ENCODE results near the gene GRIP1.

The GRIP1 gene

DNA sequence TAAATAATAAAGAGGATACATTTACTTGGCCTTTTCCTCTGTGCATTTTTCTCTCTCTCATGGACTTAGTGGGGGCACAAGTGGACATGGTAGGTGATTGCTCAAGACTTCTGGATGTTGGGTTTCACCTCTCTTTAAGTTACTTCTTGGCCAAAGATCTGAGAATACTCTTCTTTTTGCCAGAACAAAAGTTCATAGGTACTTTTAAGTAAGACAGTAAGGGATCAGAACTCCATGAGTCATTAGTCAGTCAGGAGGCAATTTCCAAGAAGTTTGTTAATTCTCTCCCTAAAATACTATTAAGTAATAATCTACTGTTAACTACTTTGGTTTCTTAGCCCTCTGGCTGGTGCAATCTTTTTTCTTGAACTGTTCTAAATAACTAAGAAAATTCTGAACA is 84.2 kb downstream of the GRIP1 start:
- no peak for DNase-seq

DNA sequence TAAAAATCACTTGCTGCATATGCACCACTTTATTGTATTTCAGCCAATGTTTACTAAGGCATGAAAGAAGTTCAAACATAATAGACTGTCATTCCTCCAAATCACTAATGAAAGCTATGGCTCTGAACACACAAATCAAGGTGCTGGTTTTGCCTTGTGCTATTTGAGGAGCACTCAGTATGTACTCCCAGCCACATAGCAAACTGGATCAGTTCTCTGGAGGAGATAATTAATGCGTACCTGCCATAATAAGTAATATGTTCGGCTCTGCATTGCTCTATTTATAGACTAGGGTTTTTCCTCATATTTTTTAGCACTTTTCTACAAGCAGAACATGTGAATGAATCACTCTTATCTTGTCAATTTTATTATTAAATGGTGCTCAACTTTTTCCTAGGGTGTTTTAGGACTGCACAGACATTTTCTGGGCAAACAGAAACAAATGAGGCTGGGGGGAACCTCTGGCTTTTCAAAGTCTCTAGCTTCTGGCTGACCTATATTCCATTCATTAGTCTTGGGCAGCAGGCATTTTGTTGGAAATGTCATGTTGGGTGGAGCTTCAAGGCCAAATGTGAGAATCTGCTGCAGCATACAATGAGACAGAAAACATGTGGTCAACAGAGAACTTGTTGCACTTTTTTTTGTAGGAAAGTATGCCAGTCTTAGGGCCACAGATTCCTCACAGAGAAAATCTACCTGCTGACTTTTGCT is 88.4 kb downstream of the GRIP1 start:
- no peak for DNase-seq

DNA sequence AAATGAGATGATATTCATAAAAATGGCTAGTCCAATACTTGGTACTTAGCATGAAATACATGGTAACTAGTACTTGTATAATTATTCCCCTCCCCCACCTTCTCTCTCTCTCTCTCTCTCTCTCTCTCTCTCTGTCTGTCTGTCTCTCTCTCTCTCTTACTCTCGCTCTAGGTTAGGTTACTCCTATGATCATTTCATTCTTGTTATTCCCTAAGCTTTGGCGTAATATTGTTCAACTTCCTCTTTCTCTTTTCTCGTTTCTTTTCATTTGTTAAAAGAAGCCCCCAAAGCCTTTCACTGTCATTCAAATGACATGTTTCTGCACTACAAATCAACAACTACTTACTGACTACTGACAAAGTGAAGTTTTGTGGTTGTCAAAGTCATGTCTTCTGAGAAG is 89.8 kb downstream of the GRIP1 start:
- no peak for DNase-seq

DNA sequence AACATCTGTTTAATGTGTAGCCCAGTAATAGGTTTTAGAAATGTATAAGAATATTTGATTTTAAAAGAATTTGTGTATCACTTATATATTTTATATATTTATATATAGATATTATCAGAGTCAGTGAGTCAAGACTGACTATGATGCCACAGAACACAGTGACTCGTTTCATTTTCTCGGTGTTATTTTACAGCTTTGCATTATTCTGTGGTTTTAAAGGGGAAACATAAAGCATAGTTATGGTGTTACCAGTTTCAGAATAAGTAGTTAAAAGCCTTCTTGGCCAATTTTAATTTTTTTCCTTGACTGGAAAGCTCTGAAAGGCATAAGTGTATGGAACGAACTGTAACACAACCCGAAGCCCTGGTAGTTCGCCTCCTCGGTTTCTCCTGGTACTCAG is 91.0 kb downstream of the GRIP1 start:
- DNase-seq = no peak

DNA sequence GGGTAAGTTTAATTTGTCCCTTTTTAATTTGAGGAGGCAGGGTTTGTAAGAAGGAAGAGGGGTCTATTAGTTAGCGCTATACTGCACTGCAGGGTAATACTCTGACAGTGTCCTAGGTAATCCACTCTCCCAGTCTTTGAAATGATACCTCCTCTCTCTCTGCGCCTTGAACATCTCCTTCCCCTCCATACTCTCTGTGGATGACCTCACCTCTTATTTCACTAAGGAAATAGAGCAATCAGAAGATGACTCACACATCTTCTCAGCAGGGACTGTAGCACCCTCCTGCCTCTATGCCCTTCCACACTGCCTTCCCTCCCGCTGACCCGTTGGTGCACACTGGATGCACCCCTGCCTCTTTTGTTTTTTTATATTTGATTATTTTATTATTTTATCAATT is 94.2 kb downstream of the GRIP1 start:
- DNase-seq = no peak

DNA sequence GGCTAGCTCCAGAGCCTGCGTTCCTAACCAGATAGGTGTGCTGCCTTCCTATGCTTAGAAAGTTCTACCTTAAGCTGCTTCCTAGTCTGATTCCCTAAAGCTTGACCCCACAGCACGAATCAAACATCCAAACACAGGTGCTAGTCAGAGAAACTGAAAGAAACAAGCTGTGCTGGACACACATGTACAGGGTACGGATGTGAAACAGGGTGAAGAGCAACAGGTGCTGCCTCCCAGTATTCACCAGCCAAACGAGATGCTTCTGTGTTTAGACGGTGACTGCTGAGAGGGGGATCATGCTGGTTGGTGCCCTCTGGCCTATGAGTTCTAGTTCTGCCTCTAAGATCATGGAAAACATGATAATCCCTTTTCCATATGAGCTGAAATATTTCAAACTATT is 105.3 kb downstream of the GRIP1 start:
- no peak for DNase-seq

DNA sequence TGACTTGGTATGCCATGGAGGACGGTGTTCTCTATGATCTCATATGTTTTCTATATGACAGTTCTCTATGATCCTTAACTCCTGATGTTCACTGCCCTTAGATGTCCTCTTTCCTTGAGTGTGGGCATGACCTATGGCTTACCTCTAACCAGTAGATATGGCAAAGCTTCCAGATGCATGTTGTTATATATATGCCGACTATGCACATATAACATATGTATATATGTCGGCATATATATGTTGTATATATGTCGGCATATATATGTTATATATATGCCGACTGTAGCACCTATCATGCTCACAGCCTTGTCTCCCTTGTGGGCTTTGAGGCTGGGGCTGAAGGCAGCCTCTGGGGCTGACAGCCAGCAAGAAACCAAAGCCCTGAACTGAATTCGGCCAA is 106.0 kb downstream of the GRIP1 start:
- no peak for DNase-seq

DNA sequence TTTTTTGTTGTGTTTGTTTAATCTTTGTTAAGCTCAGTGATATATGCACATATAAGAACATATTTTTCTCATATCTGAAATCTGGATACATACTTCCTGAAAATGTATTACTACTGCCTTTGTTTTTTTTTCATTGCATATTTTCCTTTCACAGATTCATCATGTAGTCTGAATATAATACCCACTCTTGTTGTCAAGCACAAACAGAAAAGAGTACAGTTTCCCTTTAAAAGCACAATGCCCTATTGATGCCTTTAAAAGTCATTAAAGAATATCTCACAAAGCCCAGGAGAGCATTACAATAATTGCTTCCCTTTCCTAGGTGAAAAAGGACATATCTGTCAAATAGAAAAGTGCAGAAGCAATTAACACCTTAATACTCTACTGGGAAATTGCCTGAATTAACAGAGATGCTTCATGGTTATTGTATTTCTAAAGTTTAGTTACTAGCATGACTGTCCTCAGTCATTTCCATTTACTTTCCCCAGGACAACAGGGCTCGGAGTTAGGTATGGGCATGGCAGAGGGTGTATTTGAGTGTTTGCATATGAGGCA is 107.4 kb downstream of the GRIP1 start:
- no peak for DNase-seq

DNA sequence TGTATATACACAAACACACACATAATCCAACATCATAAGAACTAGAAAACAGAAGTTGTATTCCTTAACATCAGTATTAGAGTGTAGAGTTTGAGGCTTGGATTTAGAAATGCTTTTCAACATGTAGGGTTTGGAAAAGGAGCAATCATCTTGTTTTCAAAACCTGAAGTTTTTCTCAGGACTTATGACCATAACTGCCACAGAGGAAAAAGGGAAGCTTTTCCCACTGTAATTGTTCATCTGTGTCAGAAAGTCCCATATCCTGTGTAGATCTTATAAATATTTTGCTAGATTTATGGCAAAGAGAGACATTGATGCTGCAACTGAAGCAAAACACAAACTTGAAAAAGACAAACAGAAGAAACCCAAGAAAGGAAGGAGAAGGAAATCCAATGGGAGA is 115.7 kb downstream of the GRIP1 start:
- no peak for DNase-seq

DNA sequence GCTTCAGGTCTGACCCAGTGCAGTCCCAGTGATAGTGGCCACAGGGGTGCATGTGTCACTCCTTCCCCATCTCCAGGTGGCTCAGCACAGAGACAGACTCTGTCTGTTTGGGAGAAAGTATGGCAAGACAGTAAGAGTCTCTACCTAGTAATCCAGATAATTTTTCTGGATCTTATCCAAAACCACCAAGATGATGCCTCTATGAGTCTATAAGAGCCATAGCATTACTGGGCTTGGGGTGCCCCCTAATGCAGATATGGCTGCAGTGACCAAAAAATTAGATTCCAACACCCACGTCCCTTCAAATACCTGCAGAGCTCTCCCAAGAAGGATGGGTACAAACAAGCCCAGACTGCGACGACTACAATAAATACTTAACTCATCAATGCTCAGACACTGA is 123.8 kb downstream of the GRIP1 start:
- DNase-seq = no peak

DNA sequence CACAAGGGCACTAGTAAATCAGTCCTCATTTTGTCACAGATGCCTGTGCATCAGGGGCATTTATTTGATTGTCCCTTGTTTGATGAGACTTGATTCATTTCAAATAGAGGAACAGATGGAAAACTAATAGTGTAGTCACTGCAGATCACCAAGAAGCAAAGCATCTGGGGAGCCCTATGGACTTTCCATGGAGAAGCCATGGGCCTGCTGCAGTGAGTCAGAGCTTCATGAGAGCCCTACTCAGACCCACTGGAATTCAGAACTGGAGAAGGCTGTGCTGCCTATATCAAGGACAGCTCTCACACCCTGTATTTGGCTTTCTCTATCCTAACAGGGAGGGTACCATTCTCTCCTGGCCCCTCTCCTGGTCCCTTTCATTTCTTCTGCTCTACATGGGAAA is 126.2 kb downstream of the GRIP1 start:
- DNase-seq = no peak

DNA sequence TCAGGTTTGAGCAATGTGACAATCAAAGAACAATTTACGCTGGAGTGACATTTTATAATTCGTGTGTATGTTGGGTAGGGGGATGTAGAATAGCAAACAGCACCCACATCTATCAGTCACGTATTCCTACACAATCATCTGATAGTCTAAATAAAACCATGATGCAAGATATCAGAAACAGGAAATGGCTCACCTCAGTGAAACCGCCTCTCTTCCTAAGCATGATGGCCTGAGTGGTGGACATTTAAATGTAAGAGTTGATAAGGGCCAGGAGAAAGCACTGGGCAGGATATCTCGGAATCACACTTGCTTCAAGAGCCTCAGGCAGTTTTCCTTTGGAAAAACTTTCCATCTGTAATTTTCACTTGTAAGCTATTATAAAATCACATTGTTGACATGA is 128.2 kb downstream of the GRIP1 start:
- no peak for DNase-seq

DNA sequence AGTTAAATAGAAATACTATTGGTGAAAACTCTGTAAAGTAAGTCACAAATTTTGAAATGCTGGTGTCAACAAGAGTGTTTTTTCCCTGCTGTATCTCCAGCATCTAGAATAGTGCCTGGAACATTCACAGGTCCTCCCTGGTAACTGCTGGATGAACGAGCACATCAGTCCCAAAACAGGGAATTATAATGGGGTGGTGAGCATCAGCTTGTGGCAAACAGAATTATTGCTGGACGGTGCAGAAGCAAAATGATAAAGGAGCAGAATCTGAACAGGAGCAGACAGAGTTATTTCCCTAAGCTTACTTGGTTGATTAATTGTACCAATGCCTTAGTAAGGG is 129.9 kb downstream of the GRIP1 start:
- DNase-seq = no peak

DNA sequence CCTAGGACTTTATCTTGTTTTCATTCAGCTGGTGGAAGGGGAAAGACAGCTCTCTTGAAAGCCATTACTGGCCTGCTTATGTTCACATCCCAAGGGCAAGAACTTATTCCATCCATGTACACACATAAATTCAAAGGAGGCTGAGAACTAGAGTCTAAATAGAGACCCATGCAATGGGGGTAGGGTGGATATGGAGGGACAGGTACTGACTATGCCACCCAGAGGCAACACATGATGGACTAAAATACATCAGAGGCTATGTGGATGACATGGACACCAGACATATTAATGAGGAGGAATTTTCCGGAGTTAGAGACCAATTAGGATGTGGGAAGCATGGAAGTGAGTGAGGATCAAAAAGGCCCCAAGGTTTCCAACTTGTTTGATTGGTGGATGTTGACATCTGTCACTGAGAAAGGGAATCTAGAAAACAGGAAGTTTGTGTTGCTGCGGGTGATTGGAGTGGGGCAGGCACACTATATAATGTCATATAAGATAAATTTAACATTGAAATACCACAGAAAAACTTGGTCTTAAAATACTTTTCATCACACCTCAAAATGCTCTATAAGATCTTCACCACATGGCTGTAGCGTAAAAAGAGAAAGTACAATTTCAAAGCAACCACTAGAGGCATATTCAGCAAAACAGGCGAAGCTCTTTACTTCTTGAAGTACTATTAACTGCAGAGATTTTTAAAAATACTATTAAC is 130.4 kb downstream of the GRIP1 start:
- DNase-seq = no peak

DNA sequence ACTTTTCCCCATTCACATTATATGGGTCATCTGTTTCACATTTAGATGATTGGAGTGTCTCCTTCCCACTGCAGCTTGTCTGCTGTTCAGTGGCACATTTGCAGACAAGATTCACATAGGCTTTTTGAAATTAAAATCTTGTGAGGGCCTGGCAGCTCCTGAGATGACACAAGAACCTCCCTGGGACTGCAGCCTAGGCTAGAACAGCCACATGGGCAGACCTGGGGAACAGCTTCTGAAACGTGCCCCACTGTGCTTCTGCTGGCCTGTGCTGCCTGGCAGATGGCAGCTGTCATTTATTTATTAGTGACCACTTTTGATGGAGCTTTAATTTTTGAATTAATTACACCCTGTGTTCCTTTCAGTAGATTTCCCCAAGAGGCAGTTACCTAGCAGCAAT is 137.4 kb downstream of the GRIP1 start:
- DNase-seq = no peak

DNA sequence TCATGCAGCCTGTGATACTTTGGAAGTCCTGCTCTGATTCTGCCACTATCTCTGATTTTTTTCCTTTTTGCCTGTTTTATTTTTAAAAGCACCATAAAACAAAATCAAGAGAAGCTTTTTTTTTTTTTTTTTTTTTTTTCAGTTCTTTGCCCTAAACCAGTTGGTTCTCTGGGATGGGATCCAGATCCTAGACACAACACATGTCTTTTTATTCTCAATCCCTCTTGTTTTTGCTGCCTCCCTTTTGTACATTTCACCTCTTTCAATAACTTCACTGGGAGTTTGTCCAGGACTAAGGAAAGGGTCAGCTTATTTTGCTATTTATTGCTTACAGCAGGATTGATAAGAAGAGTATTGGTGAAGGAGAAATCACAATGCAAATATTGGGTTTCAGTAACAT is 139.4 kb downstream of the GRIP1 start:
- DNase-seq = no peak

DNA sequence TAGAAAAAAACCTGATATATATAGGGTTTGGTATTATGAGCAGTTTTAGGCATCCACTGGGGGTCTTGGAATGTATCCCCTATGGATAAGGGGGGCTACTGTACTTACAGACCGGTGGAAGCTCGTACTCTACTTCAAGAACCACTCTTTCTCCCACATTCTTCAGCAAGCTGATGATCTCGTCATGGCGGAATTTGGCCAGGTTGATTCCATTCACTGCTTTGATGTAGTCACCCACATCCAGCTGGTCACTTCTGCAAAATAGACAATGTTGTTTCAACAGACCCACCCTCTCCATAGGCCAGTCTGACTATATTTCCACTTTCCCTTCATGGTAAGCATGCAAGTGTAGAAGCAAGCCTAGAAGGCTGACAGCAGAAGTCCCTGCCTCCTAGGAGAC is 139.9 kb downstream of the GRIP1 start:
- DNase-seq = no peak

DNA sequence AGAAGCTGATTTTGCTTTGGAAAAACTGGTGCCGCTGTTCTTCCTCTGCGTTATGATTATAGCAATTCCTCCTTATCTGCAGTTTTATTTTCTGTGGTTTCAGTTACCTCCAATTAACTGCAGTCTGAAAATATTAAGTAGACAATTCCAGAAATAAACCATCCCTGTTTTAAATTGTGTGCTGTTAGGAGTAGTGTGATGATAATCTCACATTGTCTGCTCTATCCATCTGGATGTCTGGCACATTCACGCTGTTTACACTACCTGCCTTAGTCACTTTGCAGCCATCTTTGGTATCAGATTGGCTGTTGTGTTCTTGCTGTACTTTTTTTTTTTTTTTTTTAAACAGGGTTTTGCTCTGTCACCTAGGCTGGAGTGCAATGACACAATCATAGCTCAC is 141.0 kb downstream of the GRIP1 start:
- no peak for DNase-seq

DNA sequence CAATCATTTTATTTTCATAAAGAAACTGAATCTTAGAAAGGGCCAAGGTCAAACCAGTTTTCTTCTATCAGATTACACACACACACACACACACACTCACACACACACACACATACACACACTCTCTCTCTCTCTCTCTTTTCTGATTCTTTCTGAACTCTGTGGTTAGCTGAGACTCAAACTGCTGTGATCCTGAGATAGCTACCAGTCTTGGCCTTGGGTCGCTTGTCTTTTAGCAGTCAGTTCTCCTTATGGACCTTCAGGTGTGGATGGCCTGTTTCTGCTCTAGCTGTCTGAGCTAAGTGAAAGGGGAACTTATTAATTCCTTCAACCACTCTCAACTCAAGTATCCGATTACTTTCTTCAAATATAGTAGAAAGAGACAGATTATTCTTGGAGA is 145.1 kb downstream of the GRIP1 start:
- DNase-seq = no peak

DNA sequence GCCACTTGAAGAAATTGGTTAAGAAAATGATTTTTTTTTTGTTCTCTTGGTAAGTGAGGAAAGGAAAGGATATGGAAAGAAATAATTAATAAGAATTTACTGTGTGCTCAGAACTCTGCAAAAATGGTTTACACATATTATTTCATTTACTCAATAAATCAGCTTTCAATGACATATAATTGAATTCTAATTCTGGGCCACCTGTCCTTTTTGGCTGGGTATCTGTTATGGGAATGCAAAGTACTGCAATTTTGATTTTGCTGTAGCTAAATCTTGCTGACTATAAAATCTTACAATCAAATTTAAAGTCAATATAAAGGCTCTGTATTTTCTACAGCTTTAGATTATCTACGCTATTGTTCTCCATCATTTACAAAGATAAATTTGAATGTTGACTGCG is 147.1 kb downstream of the GRIP1 start:
- DNase-seq = no peak

DNA sequence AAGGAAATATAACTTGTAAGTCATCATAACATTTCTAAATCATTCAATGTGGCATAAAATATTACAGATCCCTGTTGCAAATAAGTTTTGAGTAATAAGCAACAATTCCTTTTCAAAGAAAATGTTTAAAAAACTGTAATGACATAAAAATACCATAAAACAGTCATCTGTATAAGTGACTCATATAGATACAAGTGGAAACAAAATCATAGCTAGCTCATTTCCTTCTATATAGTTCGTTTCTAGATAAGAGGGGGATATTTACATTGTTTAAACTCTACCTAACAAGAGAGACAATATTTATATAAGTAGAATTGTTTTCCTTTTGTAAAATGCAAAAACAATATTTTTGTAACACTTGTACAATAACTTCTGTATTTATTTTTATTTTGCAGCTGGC is 148.9 kb downstream of the GRIP1 start:
- DNase-seq = no peak

DNA sequence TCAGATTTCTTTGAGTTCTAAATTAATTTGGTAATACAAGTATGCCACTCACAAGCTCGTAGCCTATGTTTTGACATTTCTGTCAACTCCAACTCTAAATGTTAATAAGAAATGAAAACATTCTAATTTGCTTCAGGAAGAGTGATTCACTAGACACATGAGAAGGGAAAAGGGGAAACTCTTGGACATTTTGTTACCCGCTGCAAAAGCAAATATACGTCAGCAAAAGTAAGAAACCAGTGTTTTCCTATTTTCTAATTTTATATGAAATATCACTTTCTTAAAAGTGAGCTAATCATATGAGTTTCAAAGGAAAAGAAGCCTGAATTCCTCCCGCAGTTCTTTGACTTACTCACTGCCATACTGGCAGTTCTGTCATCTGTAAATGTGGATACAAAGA is 162.3 kb downstream of the GRIP1 start:
- DNase-seq = no peak

DNA sequence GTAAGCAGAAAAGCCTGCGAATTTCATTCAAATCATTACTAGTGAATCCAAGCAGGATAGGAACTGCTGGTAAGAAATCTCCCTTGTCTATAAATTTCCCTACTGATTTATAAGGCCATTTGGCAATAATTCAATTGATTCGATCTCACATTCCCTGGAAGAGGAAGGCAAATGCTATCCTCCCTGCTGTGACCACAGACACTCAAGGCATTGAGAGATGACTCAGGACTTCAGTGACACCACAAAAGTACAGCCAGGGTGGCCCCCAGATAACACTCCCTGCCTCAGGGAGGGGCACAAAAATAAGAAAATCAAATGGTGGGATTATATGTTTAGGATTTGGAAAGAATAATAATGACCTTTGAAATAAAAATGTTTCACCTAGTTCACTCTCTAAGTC is 162.7 kb downstream of the GRIP1 start:
- no peak for DNase-seq

DNA sequence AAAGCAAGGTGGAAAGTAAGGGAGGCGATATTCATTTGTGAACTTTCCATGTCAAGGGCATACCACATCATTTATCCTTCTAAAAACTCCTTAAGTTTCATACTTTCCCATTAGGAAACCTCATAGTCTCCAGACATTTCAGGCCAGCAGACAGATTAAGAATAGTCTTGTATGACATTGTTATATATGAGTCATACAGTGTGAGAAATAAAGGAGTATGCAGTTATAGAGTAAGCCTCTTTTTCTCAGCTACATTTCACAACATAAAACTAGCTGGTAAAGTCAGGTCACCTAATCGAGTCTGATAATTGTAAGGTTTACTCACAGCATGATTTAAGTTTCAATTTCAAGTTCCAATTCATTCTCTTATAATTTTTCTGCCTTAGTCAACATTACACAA is 164.3 kb downstream of the GRIP1 start:
- no peak for DNase-seq

DNA sequence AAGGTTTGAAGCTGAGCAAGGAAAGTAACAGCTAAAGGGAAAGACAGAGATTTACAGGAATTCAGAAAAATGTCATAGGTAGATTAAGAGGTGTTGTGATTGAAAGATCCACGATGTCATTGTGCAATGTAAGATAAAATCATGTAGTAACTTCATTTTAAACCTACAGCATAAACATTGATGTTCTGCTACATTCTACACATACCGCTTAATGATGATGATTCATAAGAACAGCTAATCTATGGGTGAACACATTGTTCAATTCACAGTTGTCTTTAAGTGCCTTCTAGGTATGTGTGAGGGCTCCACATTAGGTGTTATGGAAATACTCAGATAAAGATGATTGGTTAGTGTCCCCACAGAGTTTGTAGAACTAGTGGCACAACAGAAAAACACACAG is 170.9 kb downstream of the GRIP1 start:
- no peak for DNase-seq

Data from stimulated activated CD4-positive, alpha-beta T cell treated with anti-CD3 and anti-CD28 coated beads, Interleukin-4, amount 100 ng/mL, for 4 hours (primary cell).